HepG2 (cell line): ENCODE results near the gene ACACB. TPM values are rescaled to one million over a fixed set of nuclear protein-coding genes. Genes with fewer than 3 reads are reported as not detected.
A peak's percentile ranks its signal among the peaks of the same experiment; 100 is the strongest.

Experiments
- KDM3A ChIP-seq: IDR thresholded peaks from 2 replicates; pipeline ENCODE4 v1.6.1; 2018; ENCODE audit warnings: low read depth, missing compliant biosample characterization
- KMT2A ChIP-seq: sonication (generic); formaldehyde crosslinking; IDR thresholded peaks from 2 replicates; pipeline ENCODE4 v1.4.0; 2020; ENCODE audit warnings: missing genetic modification reagents
- NAIF1 ChIP-seq: sonication (generic); formaldehyde crosslinking; IDR thresholded peaks from 2 replicates; pipeline ENCODE4 v1.5.0; 2020; ENCODE audit warnings: mild to moderate bottlenecking, missing genetic modification reagents, borderline replicate concordance
- RFXAP ChIP-seq: sonication (generic); formaldehyde crosslinking; IDR thresholded peaks from 2 replicates; pipeline ENCODE4 v1.4.0; 2020; ENCODE audit warnings: missing genetic modification reagents, borderline replicate concordance
- RORA ChIP-seq: sonication (generic); formaldehyde crosslinking; IDR thresholded peaks from 2 replicates; pipeline ENCODE4 v1.5.0; 2020; ENCODE audit warnings: mild to moderate bottlenecking, missing genetic modification reagents, moderate library complexity
- SP140L ChIP-seq: sonication (generic); formaldehyde crosslinking; IDR thresholded peaks from 2 replicates; pipeline ENCODE4 v1.4.0; 2020; ENCODE audit warnings: missing genetic modification reagents, borderline replicate concordance
- SPEN ChIP-seq: sonication (generic); formaldehyde crosslinking; IDR thresholded peaks from 2 replicates; pipeline ENCODE4 v1.5.1; 2020; ENCODE audit warnings: low read depth, mild to moderate bottlenecking, missing genetic modification reagents
- TMF1 ChIP-seq: sonication (generic); formaldehyde crosslinking; IDR thresholded peaks from 2 replicates; pipeline ENCODE4 v1.8.1; 2022; ENCODE audit warnings: low read depth, missing genetic modification reagents
- TSC22D2 ChIP-seq: sonication (generic); formaldehyde crosslinking; IDR thresholded peaks from 2 replicates; pipeline ENCODE4 v1.5.1; 2020; ENCODE audit warnings: missing genetic modification reagents, mild to moderate bottlenecking, borderline replicate concordance
- ZFP36L1 ChIP-seq: sonication (generic); formaldehyde crosslinking; IDR thresholded peaks from 2 replicates; pipeline ENCODE4 v1.8.0; 2022; ENCODE audit warnings: mild to moderate bottlenecking, missing genetic modification reagents, moderate library complexity
- ZFP41 ChIP-seq: sonication (generic); formaldehyde crosslinking; IDR thresholded peaks from 2 replicates; pipeline ENCODE4 v1.4.0; 2020; ENCODE audit warnings: mild to moderate bottlenecking, missing genetic modification reagents, borderline replicate concordance
- ZFX ChIP-seq: sonication (generic); formaldehyde crosslinking; IDR thresholded peaks from 2 replicates; pipeline ENCODE4 v1.4.0; 2020; ENCODE audit warnings: mild to moderate bottlenecking, low read depth, missing genetic modification reagents, moderate library complexity
- polyA plus RNA-seq, 8 experiments: library from polyadenylated mRNA; depleted of rRNA in 3 of 8; stranded (reverse) in 7 of 8; unstranded in 1 of 8; fragments of >200 nt; fragmentation: Illumina TruSeq in 4 of 8; extraction: Trizol in 4 of 8; gene quantifications; 2 replicates each; pipeline versions ENCODE4 v1.2.1 to v1.2.3, GENCODE V29; 2011 to 2016; ENCODE audit warnings: low read depth in 4 of 8, missing spikeins in 1 of 8, mixed read lengths in 1 of 8; ENCODE audit not compliant: insufficient read depth in 1 of 8
- total RNA-seq, 5 experiments: library from RNA; depleted of rRNA; stranded (reverse); fragments of >200 nt; fragmentation: Illumina TruSeq; extraction: Trizol; gene quantifications; 2 replicates each; pipeline ENCODE4 v1.2.3, GENCODE V29; 2016; ENCODE audit warnings: low read depth in 1 of 5
- TF ChIP-seq, protein P1 (sequence below): sonication (generic); formaldehyde crosslinking; IDR thresholded peaks from 2 replicates; pipeline ENCODE4 v1.5.1; 2020; ENCODE audit warnings: mild to moderate bottlenecking, missing genetic modification reagents, borderline replicate concordance
- TF ChIP-seq, protein P2 (sequence below): sonication (generic); formaldehyde crosslinking; conservative IDR thresholded peaks from 2 replicates; pipeline ENCODE4 v1.4.0; 2020; ENCODE audit warnings: missing genetic modification reagents
- TF ChIP-seq, protein P3 (sequence below): sonication (generic); formaldehyde crosslinking; IDR thresholded peaks from 2 replicates; pipeline ENCODE4 v1.5.0; 2020; ENCODE audit warnings: missing genetic modification reagents
- TF ChIP-seq, protein P4 (sequence below): sonication (generic); formaldehyde crosslinking; IDR thresholded peaks from 2 replicates; pipeline ENCODE4 v1.4.0; 2020; ENCODE audit warnings: missing genetic modification reagents; ENCODE audit errors: not compliant biosample characterization
- TF ChIP-seq, protein P5 (sequence below): sonication (generic); formaldehyde crosslinking; IDR thresholded peaks from 2 replicates; pipeline ENCODE4; 2020; ENCODE audit warnings: missing genetic modification reagents, mild to moderate bottlenecking, borderline replicate concordance

Gene ACACB
- total and polyA plus RNA-seq, 2 of the 13 experiments (the other 11 are each of a cell fraction or from before 2014, with no cell fraction given) = 6.2 to 8.6 TPM

DNA sequence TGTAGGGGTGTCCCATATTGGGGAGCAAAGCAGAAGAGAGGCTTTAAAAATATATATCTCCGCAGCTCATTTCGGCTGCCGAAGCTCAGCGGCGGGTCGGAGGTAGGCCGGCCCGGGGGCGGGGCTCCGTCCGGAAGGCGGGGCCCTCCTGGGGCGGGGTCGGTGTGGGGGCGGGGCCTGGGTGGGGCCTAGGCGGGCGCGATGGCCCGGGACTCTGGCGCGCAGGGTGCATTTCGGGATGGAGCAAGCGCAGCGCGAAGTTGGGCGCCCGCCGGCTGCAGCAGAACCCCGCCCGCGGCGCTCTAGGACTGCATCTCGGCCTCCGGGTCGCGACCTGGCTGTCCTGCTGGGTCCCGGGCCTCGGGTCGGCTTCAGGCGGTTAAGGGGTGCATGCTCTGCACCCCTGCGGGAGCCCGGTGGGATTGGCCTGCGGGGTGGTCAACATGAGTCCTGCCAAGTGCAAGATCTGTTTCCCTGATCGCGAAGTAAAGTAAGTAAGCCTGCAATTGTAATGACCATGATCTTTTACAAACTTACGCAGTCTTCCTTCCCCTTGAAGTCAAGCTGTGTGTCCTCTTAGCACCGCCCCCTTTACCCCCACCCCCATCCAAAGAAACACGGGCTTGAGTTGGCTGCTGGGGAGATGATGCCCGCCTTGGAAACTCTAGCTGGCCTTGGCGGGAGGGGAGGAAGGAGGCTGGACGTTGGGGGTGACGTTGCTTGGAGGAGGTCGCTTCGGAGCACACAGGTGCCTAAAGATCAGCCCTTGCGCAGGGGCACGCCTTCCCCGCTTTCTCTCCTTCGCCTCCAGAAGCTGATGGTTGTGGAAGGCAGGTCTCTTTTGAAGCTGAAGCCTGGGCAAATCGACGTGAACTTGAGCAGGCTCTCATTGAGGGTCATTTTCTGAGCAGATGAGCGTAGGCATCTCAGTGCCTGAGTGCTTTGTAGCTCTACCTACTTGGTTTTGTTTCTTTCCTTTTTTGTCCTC, 38.4 kb downstream of the ACACB start (continued):
- TF ChIP-seq, protein P1, sequence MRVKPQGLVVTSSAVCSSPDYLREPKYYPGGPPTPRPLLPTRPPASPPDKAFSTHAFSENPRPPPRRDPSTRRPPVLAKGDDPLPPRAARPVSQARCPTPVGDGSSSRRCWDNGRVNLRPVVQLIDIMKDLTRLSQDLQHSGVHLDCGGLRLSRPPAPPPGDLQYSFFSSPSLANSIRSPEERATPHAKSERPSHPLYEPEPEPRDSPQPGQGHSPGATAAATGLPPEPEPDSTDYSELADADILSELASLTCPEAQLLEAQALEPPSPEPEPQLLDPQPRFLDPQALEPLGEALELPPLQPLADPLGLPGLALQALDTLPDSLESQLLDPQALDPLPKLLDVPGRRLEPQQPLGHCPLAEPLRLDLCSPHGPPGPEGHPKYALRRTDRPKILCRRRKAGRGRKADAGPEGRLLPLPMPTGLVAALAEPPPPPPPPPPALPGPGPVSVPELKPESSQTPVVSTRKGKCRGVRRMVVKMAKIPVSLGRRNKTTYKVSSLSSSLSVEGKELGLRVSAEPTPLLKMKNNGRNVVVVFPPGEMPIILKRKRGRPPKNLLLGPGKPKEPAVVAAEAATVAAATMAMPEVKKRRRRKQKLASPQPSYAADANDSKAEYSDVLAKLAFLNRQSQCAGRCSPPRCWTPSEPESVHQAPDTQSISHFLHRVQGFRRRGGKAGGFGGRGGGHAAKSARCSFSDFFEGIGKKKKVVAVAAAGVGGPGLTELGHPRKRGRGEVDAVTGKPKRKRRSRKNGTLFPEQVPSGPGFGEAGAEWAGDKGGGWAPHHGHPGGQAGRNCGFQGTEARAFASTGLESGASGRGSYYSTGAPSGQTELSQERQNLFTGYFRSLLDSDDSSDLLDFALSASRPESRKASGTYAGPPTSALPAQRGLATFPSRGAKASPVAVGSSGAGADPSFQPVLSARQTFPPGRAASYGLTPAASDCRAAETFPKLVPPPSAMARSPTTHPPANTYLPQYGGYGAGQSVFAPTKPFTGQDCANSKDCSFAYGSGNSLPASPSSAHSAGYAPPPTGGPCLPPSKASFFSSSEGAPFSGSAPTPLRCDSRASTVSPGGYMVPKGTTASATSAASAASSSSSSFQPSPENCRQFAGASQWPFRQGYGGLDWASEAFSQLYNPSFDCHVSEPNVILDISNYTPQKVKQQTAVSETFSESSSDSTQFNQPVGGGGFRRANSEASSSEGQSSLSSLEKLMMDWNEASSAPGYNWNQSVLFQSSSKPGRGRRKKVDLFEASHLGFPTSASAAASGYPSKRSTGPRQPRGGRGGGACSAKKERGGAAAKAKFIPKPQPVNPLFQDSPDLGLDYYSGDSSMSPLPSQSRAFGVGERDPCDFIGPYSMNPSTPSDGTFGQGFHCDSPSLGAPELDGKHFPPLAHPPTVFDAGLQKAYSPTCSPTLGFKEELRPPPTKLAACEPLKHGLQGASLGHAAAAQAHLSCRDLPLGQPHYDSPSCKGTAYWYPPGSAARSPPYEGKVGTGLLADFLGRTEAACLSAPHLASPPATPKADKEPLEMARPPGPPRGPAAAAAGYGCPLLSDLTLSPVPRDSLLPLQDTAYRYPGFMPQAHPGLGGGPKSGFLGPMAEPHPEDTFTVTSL (CRISPR knock-in tag) = no peak
- TF ChIP-seq RFXAP = no peak
- TF ChIP-seq, protein P2, sequence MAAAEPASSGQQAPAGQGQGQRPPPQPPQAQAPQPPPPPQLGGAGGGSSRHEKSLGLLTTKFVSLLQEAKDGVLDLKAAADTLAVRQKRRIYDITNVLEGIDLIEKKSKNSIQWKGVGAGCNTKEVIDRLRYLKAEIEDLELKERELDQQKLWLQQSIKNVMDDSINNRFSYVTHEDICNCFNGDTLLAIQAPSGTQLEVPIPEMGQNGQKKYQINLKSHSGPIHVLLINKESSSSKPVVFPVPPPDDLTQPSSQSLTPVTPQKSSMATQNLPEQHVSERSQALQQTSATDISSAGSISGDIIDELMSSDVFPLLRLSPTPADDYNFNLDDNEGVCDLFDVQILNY (CRISPR knock-in tag) = no peak
- no peak for TF ChIP-seq SP140L (CRISPR knock-in tag)
- no peak for TF ChIP-seq KMT2A
- TF ChIP-seq KDM3A = no peak
- no peak for TF ChIP-seq RORA (CRISPR knock-in tag)
- TF ChIP-seq ZFP36L1 (CRISPR knock-in tag) = no peak
- TF ChIP-seq ZFX (CRISPR knock-in tag) = peak; percentile 49
- no peak for TF ChIP-seq TSC22D2 (CRISPR knock-in tag)
- no peak for TF ChIP-seq TMF1 (CRISPR knock-in tag)
- TF ChIP-seq ZFP41 (CRISPR knock-in tag) = no peak
- no peak for TF ChIP-seq NAIF1 (CRISPR knock-in tag)
- TF ChIP-seq, protein P3, sequence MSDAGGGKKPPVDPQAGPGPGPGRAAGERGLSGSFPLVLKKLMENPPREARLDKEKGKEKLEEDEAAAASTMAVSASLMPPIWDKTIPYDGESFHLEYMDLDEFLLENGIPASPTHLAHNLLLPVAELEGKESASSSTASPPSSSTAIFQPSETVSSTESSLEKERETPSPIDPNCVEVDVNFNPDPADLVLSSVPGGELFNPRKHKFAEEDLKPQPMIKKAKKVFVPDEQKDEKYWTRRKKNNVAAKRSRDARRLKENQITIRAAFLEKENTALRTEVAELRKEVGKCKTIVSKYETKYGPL (CRISPR knock-in tag) = no peak
- no peak for TF ChIP-seq SPEN (CRISPR knock-in tag)
- TF ChIP-seq, protein P4, sequence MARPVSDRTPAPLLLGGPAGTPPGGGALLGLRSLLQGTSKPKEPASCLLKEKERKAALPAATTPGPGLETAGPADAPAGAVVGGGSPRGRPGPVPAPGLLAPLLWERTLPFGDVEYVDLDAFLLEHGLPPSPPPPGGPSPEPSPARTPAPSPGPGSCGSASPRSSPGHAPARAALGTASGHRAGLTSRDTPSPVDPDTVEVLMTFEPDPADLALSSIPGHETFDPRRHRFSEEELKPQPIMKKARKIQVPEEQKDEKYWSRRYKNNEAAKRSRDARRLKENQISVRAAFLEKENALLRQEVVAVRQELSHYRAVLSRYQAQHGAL (CRISPR knock-in tag) = no peak
- TF ChIP-seq, protein P5, sequence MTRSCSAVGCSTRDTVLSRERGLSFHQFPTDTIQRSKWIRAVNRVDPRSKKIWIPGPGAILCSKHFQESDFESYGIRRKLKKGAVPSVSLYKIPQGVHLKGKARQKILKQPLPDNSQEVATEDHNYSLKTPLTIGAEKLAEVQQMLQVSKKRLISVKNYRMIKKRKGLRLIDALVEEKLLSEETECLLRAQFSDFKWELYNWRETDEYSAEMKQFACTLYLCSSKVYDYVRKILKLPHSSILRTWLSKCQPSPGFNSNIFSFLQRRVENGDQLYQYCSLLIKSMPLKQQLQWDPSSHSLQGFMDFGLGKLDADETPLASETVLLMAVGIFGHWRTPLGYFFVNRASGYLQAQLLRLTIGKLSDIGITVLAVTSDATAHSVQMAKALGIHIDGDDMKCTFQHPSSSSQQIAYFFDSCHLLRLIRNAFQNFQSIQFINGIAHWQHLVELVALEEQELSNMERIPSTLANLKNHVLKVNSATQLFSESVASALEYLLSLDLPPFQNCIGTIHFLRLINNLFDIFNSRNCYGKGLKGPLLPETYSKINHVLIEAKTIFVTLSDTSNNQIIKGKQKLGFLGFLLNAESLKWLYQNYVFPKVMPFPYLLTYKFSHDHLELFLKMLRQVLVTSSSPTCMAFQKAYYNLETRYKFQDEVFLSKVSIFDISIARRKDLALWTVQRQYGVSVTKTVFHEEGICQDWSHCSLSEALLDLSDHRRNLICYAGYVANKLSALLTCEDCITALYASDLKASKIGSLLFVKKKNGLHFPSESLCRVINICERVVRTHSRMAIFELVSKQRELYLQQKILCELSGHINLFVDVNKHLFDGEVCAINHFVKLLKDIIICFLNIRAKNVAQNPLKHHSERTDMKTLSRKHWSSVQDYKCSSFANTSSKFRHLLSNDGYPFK (CRISPR knock-in tag) = peak; percentile 18; the same call in 1 of the 2 replicates
